Body of pancreas (tissue), 4 donors: ENCODE measurements around the gene SYNPO2. TPM values are rescaled to one million over a fixed set of nuclear protein-coding genes. Genes with fewer than 3 reads are reported as not detected.
"Not testable (repeated sequence)": the region's sequence is repeated elsewhere in the genome, so short reads cannot be mapped to it uniquely, and the experiment has no call there.

Experiments
- ATAC-seq: fragments of 150-250 bp; one replicate; pipeline ENCODE4 v1.9.1; 2016
- DNase-seq, 4 donors: peaks; one replicate each; pipeline ENCODE4 v3.0.0-alpha.2; 2019
- H3K27ac ChIP-seq, 4 donors: fragments of 200-600 bp; sonication (generic); 1 replicate in 3 of 4; 2 replicates in 1 of 4; pipeline versions ENCODE4 v1.5.1 to v1.6.1; 2016 to 2019; ENCODE audit warnings: mild to moderate bottlenecking in 1 of 4, mixed read lengths in 1 of 4, moderate library complexity in 1 of 4
- H3K27me3 ChIP-seq, 2 donors: fragments of 200-600 bp; sonication (generic); one replicate each; pipeline ENCODE4 v1.6.0; 2016; ENCODE audit warnings: mild to moderate bottlenecking in 1 of 2
- H3K36me3 ChIP-seq, 2 donors: fragments of 200-600 bp; sonication (generic); replicated peaks in 1 of 2; 2 replicates each; pipeline ENCODE4 v1.5.1; 2016; ENCODE audit warnings: low read depth in 2 of 2; ENCODE audit not compliant: insufficient read depth in 1 of 2
- H3K4me1 ChIP-seq: fragments of 200-600 bp; sonication (generic); one replicate; pipeline ENCODE4 v1.6.0; 2016
- H3K4me3 ChIP-seq, 2 donors: fragments of 200-600 bp; sonication (generic); 1 replicate in 1 of 2; 2 replicates in 1 of 2; pipeline ENCODE4 v1.5.1; 2016 to 2019
- H3K9me3 ChIP-seq, 3 donors: fragments of 200-600 bp; sonication (generic); 1 replicate in 2 of 3; 2 replicates in 1 of 3; pipeline ENCODE4 v1.5.1; 2016
- POLR2A ChIP-seq, 3 donors: fragments of 450-650 bp; IDR thresholded peaks; one replicate each; pipeline ENCODE4 v1.6.1; 2016; ENCODE audit warnings: antibody characterized with exemption in 3 of 3, mild to moderate bottlenecking in 2 of 3
- WGBS, 2 donors: methylation state at CpG; one replicate each; pipeline ENCODE4 v1.1.5; 2017; 5-methylcytosine and 5-hydroxymethylcytosine counted together
- intact Hi-C: fragments of 100-400 bp; cut with DNase I; formaldehyde crosslinking; loops from one replicate; pipeline ENCODE4 v1.15.1; 2023
- total RNA-seq, 2 donors: library from RNA; depleted of rRNA; stranded (reverse); fragments of >200 nt; gene quantifications; one replicate each; pipeline ENCODE4 v1.1.0, GENCODE V29; 2016
- TF ChIP-seq, protein P1 (sequence below), 7 experiments: fragments of 450-650 bp in 4 of 7; fragments of 200-600 bp in 3 of 7; sonication (generic) in 3 of 7; IDR thresholded peaks; one replicate each; pipeline ENCODE4 v1.5.1; 2016 to 2019; ENCODE audit warnings: antibody characterized with exemption in 7 of 7

The SYNPO2 gene
- total RNA-seq, 2 donors from 2014 or later, result 7.6 to 19.5 TPM

- Histone ChIP-seq H3K4me3 (no peak overlapping the region), H3K27me3 (no peaks in the 10 kb centered on the region), H3K36me3 (no peaks in the 10 kb centered on the region), H3K9me3 (no peaks in the 10 kb centered on the region), H3K27ac (no peak overlapping the region), H3K4me1 (no peaks in the 10 kb centered on the region)
- DNase-seq (no peak), ATAC-seq (no peak)
- TF ChIP-seq, protein P1, sequence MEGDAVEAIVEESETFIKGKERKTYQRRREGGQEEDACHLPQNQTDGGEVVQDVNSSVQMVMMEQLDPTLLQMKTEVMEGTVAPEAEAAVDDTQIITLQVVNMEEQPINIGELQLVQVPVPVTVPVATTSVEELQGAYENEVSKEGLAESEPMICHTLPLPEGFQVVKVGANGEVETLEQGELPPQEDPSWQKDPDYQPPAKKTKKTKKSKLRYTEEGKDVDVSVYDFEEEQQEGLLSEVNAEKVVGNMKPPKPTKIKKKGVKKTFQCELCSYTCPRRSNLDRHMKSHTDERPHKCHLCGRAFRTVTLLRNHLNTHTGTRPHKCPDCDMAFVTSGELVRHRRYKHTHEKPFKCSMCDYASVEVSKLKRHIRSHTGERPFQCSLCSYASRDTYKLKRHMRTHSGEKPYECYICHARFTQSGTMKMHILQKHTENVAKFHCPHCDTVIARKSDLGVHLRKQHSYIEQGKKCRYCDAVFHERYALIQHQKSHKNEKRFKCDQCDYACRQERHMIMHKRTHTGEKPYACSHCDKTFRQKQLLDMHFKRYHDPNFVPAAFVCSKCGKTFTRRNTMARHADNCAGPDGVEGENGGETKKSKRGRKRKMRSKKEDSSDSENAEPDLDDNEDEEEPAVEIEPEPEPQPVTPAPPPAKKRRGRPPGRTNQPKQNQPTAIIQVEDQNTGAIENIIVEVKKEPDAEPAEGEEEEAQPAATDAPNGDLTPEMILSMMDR (IDR thresholded peaks at IDR 0.05), result no peak
- no peak for TF ChIP-seq POLR2A (IDR thresholded peaks at IDR 0.05)
- intact Hi-C loops, result no loop called here
- 77 to 93% methylated on average over 2 of the region's 2 CpGs for WGBS, 2 donors
Measured at GRCh38 chr4:119005928-119006460, 117.3 kb downstream of the SYNPO2 start.

DNA sequence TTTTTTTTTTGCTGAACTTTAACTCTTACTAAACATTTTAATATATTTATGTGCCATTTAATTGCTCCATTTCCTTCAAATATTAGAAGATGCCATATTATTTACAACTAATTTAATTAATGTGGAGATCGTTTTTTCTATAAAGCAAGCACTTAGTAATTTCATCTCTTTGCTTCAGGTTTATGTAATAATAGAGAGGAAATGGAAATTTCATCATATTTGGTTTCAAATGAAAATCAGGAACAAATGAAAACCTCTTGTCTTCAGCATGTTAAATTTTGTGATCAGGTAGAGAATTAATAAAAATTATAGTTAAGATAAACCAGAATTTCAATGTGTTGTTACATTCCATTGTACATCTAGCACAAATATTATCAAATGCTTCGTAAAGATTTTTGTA is 120.1 kb downstream of the SYNPO2 start:
- 51 to 59% methylated on average over 2 of the region's 2 CpGs for WGBS, 2 donors
- H3K27me3 ChIP-seq, result no peaks in the 10 kb centered on the region
- TF ChIP-seq, protein P1 (IDR thresholded peaks at IDR 0.05), result no peak
- no peak for TF ChIP-seq POLR2A (IDR thresholded peaks at IDR 0.05)
- intact Hi-C loops, result no loop called here
- no peaks in the 10 kb centered on the region for H3K36me3 ChIP-seq
- no peak for DNase-seq
- H3K4me1 ChIP-seq, result no peaks in the 10 kb centered on the region
- no peaks in the 10 kb centered on the region for H3K9me3 ChIP-seq
- no peak overlapping the region for H3K4me3 ChIP-seq
- no peak for ATAC-seq
- H3K27ac ChIP-seq, result no peak overlapping the region

DNA sequence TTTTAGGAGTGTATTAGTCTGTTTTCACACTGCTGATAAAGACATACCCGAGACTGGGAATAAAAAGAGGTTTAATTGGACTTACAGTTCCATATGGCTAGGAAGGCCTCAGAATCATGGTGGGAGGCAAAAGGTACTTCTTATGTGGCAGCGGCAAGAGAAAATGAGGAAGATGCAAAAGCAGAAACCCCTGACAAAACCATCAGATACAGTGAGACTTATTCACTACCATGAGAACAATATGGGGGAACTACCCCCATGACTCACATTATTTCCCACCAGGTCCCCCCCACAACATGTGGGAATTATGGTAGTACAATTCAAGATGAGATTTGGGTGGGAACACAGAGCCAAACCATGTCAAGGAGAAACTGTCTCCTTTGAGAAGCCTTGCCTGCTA is 121.6 kb downstream of the SYNPO2 start:
- ATAC-seq, DNase-seq, H3K4me1 ChIP-seq, H3K36me3 ChIP-seq, H3K9me3 ChIP-seq, H3K4me3 ChIP-seq, intact Hi-C loops, H3K27ac ChIP-seq, H3K27me3 ChIP-seq: not testable (repeated sequence)
- WGBS, 2 donors, result 69 to 78% methylated on average over 2 of the region's 2 CpGs

DNA sequence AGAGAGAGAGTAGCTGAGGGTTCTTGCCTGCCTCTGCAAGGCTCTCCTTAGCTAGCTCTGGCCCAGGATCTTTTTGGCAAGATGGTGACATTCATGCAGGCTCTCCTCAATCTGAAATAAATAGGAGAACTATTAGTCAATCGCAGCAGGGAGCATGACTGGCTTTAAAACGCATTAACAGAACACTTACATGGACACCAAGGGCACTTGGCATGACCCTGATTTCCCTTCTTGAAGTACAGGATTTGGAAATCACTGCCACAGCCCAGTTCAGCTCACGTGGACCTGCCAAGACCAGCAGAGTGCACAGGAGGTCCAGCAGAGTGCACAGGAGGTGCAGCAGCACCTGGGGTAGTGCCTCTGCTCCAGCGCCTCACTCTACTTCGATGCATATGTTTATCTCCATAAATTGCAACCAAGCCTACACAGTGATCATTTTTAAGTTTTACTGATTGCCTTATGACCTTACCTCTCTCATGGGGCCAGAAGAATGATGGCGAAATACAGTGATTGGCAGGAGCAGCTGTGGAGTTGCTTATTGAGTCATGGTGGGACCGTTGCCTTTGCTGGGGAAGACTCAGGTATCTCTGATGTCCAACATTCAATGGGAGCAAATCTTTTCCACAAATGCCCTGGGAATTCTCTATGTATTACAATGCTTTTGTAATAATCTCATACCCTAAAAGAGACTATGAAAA is 122.4 kb downstream of the SYNPO2 start:
- no peak overlapping the region for H3K4me3 ChIP-seq
- no peak for ATAC-seq
- no peak for DNase-seq
- H3K27me3 ChIP-seq, result no peaks in the 10 kb centered on the region
- intact Hi-C loops, result no loop called here
- H3K27ac ChIP-seq, result no peak overlapping the region
- no peak for TF ChIP-seq POLR2A (IDR thresholded peaks at IDR 0.05)
- TF ChIP-seq, protein P1 (IDR thresholded peaks at IDR 0.05), result no peak
- H3K9me3 ChIP-seq, result no peaks in the 10 kb centered on the region
- H3K36me3 ChIP-seq, result no peaks in the 10 kb centered on the region
- 74 to 79% methylated on average over 7 of the region's 7 CpGs for WGBS, 2 donors
- H3K4me1 ChIP-seq, result no peaks in the 10 kb centered on the region

- TF ChIP-seq, protein P1 (IDR thresholded peaks at IDR 0.05), result no peak
- TF ChIP-seq POLR2A (IDR thresholded peaks at IDR 0.05), result no peak
- no peak for ATAC-seq
- no peaks in the 10 kb centered on the region for H3K4me1 ChIP-seq
- H3K27me3 ChIP-seq, result no peaks in the 10 kb centered on the region
- H3K9me3 ChIP-seq, result no peaks in the 10 kb centered on the region
- WGBS, 2 donors, result 88 to 90% methylated on average over 1 of the region's 1 CpG
- intact Hi-C loops, result no loop called here
- no peak overlapping the region for H3K27ac ChIP-seq
- no peak overlapping the region for H3K4me3 ChIP-seq
- no peak for DNase-seq
- H3K36me3 ChIP-seq, result no peaks in the 10 kb centered on the region
Measured at GRCh38 chr4:119011607-119011988, 122.9 kb downstream of the SYNPO2 start.
